GM18873 (cell line): ENCODE measurements around the gene URGCP.
"Not testable (repeated sequence)": the region's sequence is repeated elsewhere in the genome, so short reads cannot be mapped to it uniquely, and the experiment has no call there.

ENCODE experiments used
- ATAC-seq: cut with Tn5 transposase; IDR thresholded peaks from one replicate; pipeline ENCODE4 v1.9.1; 2021; ENCODE audit warnings: mild to moderate bottlenecking, moderate library complexity, moderate number of reproducible peaks; ENCODE audit not compliant: unreplicated experiment, low FRiP score

The URGCP gene

GRCh38 chr7:43922726-43923125 lies 16.3 kb upstream of the URGCP start:
- ATAC-seq: no peak

GRCh38 chr7:43921423-43921822 lies 15.0 kb upstream of the URGCP start:
- no peak for ATAC-seq

DNA sequence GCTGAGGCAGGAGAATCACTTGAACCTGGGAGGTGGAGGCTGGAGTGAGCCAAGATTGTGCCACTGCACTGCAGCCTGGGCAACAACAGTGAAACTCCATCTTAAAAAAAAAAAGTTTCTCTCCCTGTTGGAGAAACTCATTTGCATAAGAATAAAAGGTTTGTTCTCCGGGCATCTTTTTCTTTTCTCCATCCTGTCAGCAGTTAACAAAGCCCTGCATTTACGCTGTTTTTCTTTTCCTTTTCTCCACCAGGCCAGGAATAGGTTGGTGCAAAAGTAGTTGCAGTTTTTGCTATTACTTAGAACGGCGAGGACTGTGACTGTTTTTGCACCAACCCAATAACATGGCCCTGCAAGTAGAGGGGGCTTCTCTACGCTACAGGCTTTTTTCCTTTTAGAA lies 9.5 kb upstream of the URGCP start:
- ATAC-seq: no peak

- ATAC-seq: no peak
Observed at GRCh38 chr7:43914795-43915194, 8.4 kb upstream of the URGCP start.

GRCh38 chr7:43905956-43906330 lies 453 bp downstream of the URGCP start:
- no peak for ATAC-seq

DNA sequence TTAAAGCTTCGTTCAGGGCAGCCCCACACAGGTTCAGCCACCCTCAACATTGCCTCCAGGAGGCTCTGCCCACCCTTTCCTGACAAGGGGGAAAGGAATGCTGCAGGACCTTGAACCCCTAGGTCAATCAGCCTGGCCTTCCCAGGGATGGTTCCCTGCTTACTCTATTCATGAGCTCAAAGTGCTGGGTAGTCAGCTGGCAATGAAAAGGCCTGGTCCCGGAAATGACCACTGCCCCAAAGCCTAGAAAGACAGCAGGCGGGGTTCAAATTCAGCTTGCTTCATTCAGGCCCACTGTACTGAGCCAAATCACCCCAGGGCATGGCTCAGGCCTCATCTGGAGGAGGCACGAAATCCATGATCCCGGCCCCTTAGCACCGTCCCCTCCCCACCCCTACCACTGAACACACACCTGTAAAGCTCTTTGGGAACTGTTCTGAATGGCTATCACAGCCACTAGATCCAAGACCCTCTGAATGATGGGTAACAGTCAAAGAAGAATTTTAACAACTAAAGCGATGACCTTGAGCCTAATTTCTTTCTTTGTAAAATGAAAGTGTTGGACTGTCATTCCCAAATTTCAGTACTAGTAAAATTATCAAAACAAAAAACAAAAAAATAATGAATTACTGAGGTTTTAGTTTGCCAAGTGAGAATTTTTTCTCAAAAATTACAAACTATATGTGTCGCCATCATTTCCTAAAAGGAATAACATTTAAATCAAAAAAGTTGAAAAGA lies 1.0 kb downstream of the URGCP start:
- no peak for ATAC-seq

GRCh38 chr7:43904533-43905208 lies 1.7 kb downstream of the URGCP start:
- ATAC-seq: no peak

DNA sequence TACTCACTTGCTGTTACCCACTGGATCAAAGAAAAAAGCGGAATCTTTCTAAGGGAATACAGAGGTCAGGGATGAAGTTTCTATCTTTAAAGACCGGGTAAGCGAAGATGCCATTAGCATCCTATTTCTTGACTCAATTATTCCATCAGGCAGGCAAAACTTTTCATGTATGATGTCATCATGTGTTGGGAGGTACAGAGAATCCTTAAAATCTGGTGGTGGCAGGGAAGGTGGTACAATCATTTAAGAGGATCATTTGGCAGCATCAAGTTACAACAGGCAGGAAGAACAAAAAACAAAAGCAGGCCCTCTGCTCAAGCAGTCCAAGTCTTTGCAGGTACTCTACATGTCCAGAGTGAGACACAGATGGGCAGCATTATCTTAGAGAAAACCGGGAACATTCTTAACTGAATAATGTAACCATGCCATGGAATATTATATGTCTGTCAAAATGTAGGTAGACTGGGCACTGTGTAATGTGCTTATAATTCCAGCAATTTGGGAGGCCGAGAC lies 3.8 kb downstream of the URGCP start:
- no peak for ATAC-seq

DNA sequence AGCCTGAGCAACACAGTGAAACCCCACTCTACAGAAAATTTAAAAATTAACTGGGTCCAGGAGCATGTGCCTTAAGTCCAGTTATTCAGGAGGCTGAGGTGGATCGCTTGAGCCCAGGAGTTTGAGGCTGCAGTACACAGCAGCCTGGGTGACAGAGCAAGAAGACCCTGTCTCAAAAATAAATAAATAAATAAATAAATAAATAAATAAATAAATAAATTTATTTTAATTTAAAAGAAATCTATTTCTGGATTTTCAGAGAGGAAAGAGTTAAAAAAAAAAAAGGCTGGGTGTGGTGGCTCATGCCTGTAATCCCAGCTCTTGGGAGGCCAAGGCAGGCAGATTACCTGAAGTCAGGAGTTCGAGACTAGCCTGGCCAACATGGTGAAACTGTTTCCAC lies 7.8 kb downstream of the URGCP start:
- ATAC-seq: not testable (repeated sequence)

GRCh38 chr7:43895847-43896415 lies 10.5 kb downstream of the URGCP start:
- no peak for ATAC-seq

DNA sequence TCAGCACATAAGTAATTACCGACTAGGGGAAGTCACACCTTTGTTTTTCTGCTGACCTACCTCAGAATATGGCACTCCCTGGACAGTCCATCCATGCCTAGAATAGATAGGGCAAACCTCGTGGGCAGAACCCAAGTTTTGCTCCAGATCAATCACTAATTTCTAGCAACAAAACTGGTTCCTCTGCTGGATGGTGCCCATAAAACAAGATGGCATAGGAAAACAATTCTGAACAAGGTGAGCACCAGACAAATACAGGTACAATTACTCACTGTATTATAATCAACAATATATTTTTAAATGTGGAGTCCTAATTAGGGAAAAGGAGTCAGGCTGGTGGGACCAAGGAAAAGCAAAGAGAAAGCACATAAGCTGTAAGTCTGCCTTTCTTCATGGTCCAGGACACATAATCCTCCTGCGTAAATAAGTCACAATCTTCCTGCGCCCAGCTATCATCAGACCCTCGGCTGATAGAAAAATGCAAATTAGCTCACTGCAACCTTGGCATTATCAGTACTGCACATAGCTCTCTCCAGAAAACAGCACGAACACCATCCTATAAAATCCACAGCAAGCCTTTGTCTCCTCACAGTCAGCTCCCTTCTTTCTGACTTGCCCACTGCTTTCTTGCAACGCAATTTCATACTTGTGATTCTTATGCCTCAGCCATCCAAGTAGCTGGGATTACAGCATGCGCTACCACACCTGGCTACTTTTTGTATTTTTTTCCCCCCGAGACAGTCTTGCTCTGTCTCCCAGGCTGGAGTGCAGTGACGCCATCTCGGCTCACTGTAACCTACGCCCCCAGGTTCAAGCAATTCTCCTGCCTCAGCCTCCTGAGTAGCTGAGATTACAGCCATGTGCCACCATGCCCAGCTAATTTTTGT lies 15.1 kb downstream of the URGCP start:
- ATAC-seq: no peak

GRCh38 chr7:43890468-43890867 lies 15.9 kb downstream of the URGCP start:
- no peak for ATAC-seq

- no peak for ATAC-seq
Observed at GRCh38 chr7:43888993-43889945, 17.1 kb downstream of the URGCP start.

DNA sequence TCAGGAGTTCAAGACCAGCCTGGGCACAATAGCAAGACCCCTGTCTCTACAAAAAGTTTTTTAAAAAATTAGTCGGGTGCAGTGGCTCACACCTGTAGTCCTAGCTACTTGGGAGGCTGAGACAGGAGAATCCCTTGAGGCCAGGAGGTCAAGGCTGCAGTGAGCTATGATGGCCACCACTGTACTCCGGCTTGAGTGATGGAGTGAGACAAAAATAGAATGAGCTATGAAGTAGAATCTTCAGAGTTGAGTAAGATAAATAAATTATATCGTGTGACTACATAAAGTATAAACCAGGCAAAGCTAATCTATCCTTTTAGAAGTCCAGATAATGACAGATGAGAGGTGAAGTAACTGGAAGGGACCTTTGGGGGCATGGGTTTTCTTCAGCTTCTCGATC lies 21.8 kb downstream of the URGCP start:
- ATAC-seq: no peak

DNA sequence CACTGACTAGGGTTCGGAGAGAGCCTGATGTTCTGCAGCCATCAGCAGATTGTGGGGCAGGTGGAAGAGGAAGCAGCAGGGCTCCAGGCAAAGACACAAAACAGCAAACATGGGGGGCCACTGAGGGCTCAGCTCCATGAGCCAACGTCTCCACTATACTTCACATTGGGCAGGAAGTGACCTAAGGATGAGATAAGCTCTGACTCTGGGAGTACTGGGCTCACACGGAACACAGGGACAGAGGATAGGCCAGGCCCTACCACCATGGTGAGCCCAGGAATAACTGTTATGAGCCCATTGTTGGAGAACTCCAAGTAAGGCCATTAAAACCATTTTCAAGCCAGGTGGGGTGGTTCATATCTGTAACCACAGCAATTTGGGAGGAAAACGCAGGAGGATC lies 22.2 kb downstream of the URGCP start:
- ATAC-seq: no peak

- no peak for ATAC-seq
Observed at GRCh38 chr7:43880596-43880995, 25.8 kb downstream of the URGCP start.

DNA sequence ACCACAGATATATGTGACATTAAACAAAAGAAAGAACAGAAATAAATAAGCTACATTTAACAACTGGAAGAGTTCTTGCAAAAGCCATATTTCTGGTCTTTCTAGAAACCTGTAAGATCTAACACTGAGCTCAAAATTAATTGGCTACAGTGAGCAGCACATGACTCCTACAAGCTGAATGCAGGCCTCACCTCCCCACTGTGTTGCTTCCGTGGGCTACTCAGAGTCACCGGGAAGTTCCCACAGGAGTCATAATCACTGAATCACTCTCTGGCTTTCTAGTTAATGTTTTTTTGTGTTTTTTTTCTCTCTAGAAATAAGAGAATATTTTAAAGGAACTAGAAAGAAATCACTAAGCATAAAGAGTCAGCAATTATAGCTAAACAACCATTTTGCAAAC lies 26.9 kb downstream of the URGCP start:
- ATAC-seq: no peak

DNA sequence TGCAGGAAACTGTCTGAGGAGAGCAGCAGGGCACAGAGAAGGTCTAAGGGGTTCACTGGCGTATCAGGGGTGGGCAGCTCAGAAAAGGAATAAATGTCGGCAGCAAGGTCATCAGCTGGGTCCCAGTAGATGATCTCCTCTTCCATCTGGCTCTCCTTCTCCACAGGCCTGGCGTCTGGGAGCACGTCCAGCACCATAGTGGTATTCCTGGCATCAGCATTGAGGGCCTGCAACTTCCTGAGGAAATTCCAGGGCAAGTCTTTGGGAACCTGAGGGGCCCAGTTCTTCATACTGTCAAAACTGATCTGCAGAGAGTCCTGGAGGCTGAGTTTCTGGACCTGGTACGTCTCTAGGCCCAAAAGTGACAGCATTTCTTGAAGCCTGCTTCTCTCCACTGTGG lies 27.5 kb downstream of the URGCP start:
- no peak for ATAC-seq

- ATAC-seq: no peak
Observed at GRCh38 chr7:43877968-43878864, 28.2 kb downstream of the URGCP start.
